Measurements from ENCODE around the gene FBXL16. TPM values are rescaled to one million over a fixed set of nuclear protein-coding genes. Genes with fewer than 3 reads are reported as not detected.

The FBXL16 gene
- total and polyA plus RNA-seq, 4 donors: 7.4 to 76.0 (median 43.4) TPM

- WGBS (ENCODE audit: insufficient coverage): 52% methylated on average over 20 of the region's 21 CpGs
- H3K27ac ChIP-seq (ENCODE audit: low read depth, low read length): peak overlapping the region; percentile 90
- H3K4me1 ChIP-seq (ENCODE audit: control insufficient read depth, insufficient read depth, low read length): peaks cover 74% of the 10 kb centered on the region
- no peak overlapping the region for H3K4me3 ChIP-seq (ENCODE audit: low read depth, low read length)
- H3K27me3 ChIP-seq (ENCODE audit: control insufficient read depth, insufficient read depth, low read length): peaks cover 14% of the 10 kb centered on the region
- no peaks in the 10 kb centered on the region for H3K9me3 ChIP-seq (ENCODE audit: control insufficient read depth, insufficient read depth, low read length)
- H3K36me3 ChIP-seq (ENCODE audit: control insufficient read depth, insufficient read depth, low read length): peaks cover 6% of the 10 kb centered on the region
- DNase-seq (ENCODE audit: low read depth in 4 of 6, low spot score in 6 of 6): no peak
These were observed 5.0 kb upstream of the FBXL16 start for GRCh38 chr16:710500-711075.

- Histone ChIP-seq H3K36me3 (ENCODE audit: control insufficient read depth, insufficient read depth, low read length) (peaks cover 6% of the 10 kb centered on the region), H3K27me3 (ENCODE audit: control insufficient read depth, insufficient read depth, low read length) (peaks cover 16% of the 10 kb centered on the region), H3K9me3 (ENCODE audit: control insufficient read depth, insufficient read depth, low read length) (no peaks in the 10 kb centered on the region), H3K4me3 (ENCODE audit: low read depth, low read length) (no peak overlapping the region), H3K27ac (ENCODE audit: low read depth, low read length) (peak overlapping the region; percentile 90), H3K4me1 (ENCODE audit: control insufficient read depth, insufficient read depth, low read length) (peaks cover 76% of the 10 kb centered on the region)
- DNase-seq (ENCODE audit: low read depth in 4 of 6, low spot score in 6 of 6): peak; percentile 68 to 98 (median 91)
- 8% methylated on average over 29 of the region's 30 CpGs for WGBS (ENCODE audit: insufficient coverage)
These were observed 4.2 kb upstream of the FBXL16 start for GRCh38 chr16:709566-710499.

- Histone ChIP-seq H3K36me3 (ENCODE audit: control insufficient read depth, insufficient read depth, low read length) (peaks cover 8% of the 10 kb centered on the region), H3K27ac (ENCODE audit: low read depth, low read length) (peak overlapping the region; percentile 35), H3K4me3 (ENCODE audit: low read depth, low read length) (no peak overlapping the region), H3K9me3 (ENCODE audit: control insufficient read depth, insufficient read depth, low read length) (no peaks in the 10 kb centered on the region), H3K4me1 (ENCODE audit: control insufficient read depth, insufficient read depth, low read length) (peaks cover 76% of the 10 kb centered on the region), H3K27me3 (ENCODE audit: control insufficient read depth, insufficient read depth, low read length) (peaks cover 24% of the 10 kb centered on the region)
- DNase-seq (ENCODE audit: low read depth in 4 of 6, low spot score in 6 of 6): no peak
- 72% methylated on average over 2 of the region's 4 CpGs for WGBS (ENCODE audit: insufficient coverage)
These were observed 3.4 kb upstream of the FBXL16 start for GRCh38 chr16:708959-709358.

- no peak overlapping the region for H3K27ac ChIP-seq (ENCODE audit: low read depth, low read length)
- H3K36me3 ChIP-seq (ENCODE audit: control insufficient read depth, insufficient read depth, low read length): peaks cover 17% of the 10 kb centered on the region
- H3K4me3 ChIP-seq (ENCODE audit: low read depth, low read length): no peak overlapping the region
- H3K27me3 ChIP-seq (ENCODE audit: control insufficient read depth, insufficient read depth, low read length): peaks cover 24% of the 10 kb centered on the region
- no peak for DNase-seq (ENCODE audit: low read depth in 4 of 6, low spot score in 6 of 6)
- peaks cover 81% of the 10 kb centered on the region for H3K4me1 ChIP-seq (ENCODE audit: control insufficient read depth, insufficient read depth, low read length)
- H3K9me3 ChIP-seq (ENCODE audit: control insufficient read depth, insufficient read depth, low read length): no peaks in the 10 kb centered on the region
- 76% methylated on average over 3 of the region's 3 CpGs for WGBS (ENCODE audit: insufficient coverage)
These were observed 2.4 kb upstream of the FBXL16 start for GRCh38 chr16:708019-708418.

GRCh38 chr16:707062-707538, 1.5 kb upstream of the FBXL16 start:
- Histone ChIP-seq H3K27me3 (ENCODE audit: control insufficient read depth, insufficient read depth, low read length) (peaks cover 28% of the 10 kb centered on the region), H3K27ac (ENCODE audit: low read depth, low read length) (no peak overlapping the region), H3K9me3 (ENCODE audit: control insufficient read depth, insufficient read depth, low read length) (no peaks in the 10 kb centered on the region), H3K36me3 (ENCODE audit: control insufficient read depth, insufficient read depth, low read length) (peaks cover 26% of the 10 kb centered on the region), H3K4me3 (ENCODE audit: low read depth, low read length) (no peak overlapping the region), H3K4me1 (ENCODE audit: control insufficient read depth, insufficient read depth, low read length) (peaks cover 89% of the 10 kb centered on the region)
- 48% methylated on average over 12 of the region's 14 CpGs for WGBS (ENCODE audit: insufficient coverage)
- DNase-seq (ENCODE audit: low read depth in 4 of 6, low spot score in 6 of 6): no peak

- no peak overlapping the region for H3K27ac ChIP-seq (ENCODE audit: low read depth, low read length)
- no peaks in the 10 kb centered on the region for H3K9me3 ChIP-seq (ENCODE audit: control insufficient read depth, insufficient read depth, low read length)
- peak in 1 of 6 donors; percentile 61 for DNase-seq (ENCODE audit: low read depth in 4 of 6, low spot score in 6 of 6)
- H3K4me3 ChIP-seq (ENCODE audit: low read depth, low read length): peak overlapping the region; percentile 9
- peaks cover 33% of the 10 kb centered on the region for H3K36me3 ChIP-seq (ENCODE audit: control insufficient read depth, insufficient read depth, low read length)
- 5% methylated on average over 49 of the region's 49 CpGs for WGBS (ENCODE audit: insufficient coverage)
- H3K4me1 ChIP-seq (ENCODE audit: control insufficient read depth, insufficient read depth, low read length): peaks cover 89% of the 10 kb centered on the region
- peaks cover 32% of the 10 kb centered on the region for H3K27me3 ChIP-seq (ENCODE audit: control insufficient read depth, insufficient read depth, low read length)
These were observed 824 bp upstream of the FBXL16 start for GRCh38 chr16:706189-707061.

GRCh38 chr16:704552-705380, 835 bp downstream of the FBXL16 start:
- Histone ChIP-seq H3K4me1 (ENCODE audit: control insufficient read depth, insufficient read depth, low read length) (peaks cover 88% of the 10 kb centered on the region), H3K36me3 (ENCODE audit: control insufficient read depth, insufficient read depth, low read length) (peaks cover 38% of the 10 kb centered on the region), H3K27ac (ENCODE audit: low read depth, low read length) (no peak overlapping the region), H3K9me3 (ENCODE audit: control insufficient read depth, insufficient read depth, low read length) (no peaks in the 10 kb centered on the region), H3K4me3 (ENCODE audit: low read depth, low read length) (peak overlapping the region; percentile 35), H3K27me3 (ENCODE audit: control insufficient read depth, insufficient read depth, low read length) (peaks cover 45% of the 10 kb centered on the region)
- no peak for DNase-seq (ENCODE audit: low read depth in 4 of 6, low spot score in 6 of 6)
- 7% methylated on average over 48 of the region's 50 CpGs for WGBS (ENCODE audit: insufficient coverage)

GRCh38 chr16:704047-704446, 1.6 kb downstream of the FBXL16 start:
- no peak for DNase-seq (ENCODE audit: low read depth in 4 of 6, low spot score in 6 of 6)
- WGBS (ENCODE audit: insufficient coverage): 80% methylated on average over 7 of the region's 7 CpGs
- H3K4me3 ChIP-seq (ENCODE audit: low read depth, low read length): no peak overlapping the region
- H3K27ac ChIP-seq (ENCODE audit: low read depth, low read length): no peak overlapping the region
- peaks cover 82% of the 10 kb centered on the region for H3K4me1 ChIP-seq (ENCODE audit: control insufficient read depth, insufficient read depth, low read length)
- H3K27me3 ChIP-seq (ENCODE audit: control insufficient read depth, insufficient read depth, low read length): peaks cover 45% of the 10 kb centered on the region
- no peaks in the 10 kb centered on the region for H3K9me3 ChIP-seq (ENCODE audit: control insufficient read depth, insufficient read depth, low read length)
- peaks cover 44% of the 10 kb centered on the region for H3K36me3 ChIP-seq (ENCODE audit: control insufficient read depth, insufficient read depth, low read length)
